ENCODE measurements around the gene PUS1. TPM values are rescaled to one million over a fixed set of nuclear protein-coding genes. Genes with fewer than 3 reads are reported as not detected.

PUS1 gene
- polyA plus RNA-seq, 1 donor from 2014 or later, result 14.3 TPM

GRCh38 chr12:131900397-131900796 is 28.7 kb upstream of the PUS1 start:
- Histone ChIP-seq H3K9ac (ENCODE audit: low read length) (no peak overlapping the region), H3K36me3 (ENCODE audit: insufficient read depth, low read length) (no peaks in the 10 kb centered on the region), H3K27ac (ENCODE audit: low read length) (no peak overlapping the region), H3K9me2 (ENCODE audit: insufficient read depth, low read length) (no peaks in the 10 kb centered on the region), H3F3A (ENCODE audit: insufficient read depth, low read length, poor library complexity, severe bottlenecking) (no peaks in the 10 kb centered on the region), H3K27me3 (ENCODE audit: insufficient read depth, low read depth, low read length) (no peaks in the 10 kb centered on the region), H4K20me1 (ENCODE audit: insufficient read depth) (peaks cover 31% of the 10 kb centered on the region), H3K4me3 (ENCODE audit: low read length) (no peak overlapping the region), H3K4me2 (ENCODE audit: low read length) (no peak overlapping the region), H3K9me3 (ENCODE audit: low read length) (no peaks in the 10 kb centered on the region), H2AFZ (ENCODE audit: low read depth, low read length) (no peak overlapping the region), H3K79me2 (replicated peaks; ENCODE audit: insufficient read depth, low read length) (peaks cover 75% of the 10 kb centered on the region)
- TF ChIP-seq MXI1 (conservative IDR thresholded peaks at IDR 0.05; ENCODE audit: poor library complexity, severe bottlenecking) (no peak), POLR2AphosphoS5 (IDR thresholded peaks at IDR 0.05) (no peak), RAD21 (conservative IDR thresholded peaks at IDR 0.05) (no peak), TAF1 (IDR thresholded peaks at IDR 0.05; ENCODE audit: low read depth) (no peak), EP300 (conservative IDR thresholded peaks at IDR 0.05; ENCODE audit: poor library complexity, severe bottlenecking) (no peak), REST (IDR thresholded peaks at IDR 0.05; ENCODE audit: borderline replicate concordance) (no peak), SMC3 (conservative IDR thresholded peaks at IDR 0.05; ENCODE audit: poor library complexity) (no peak), EZH2 (IDR thresholded peaks at IDR 0.05; ENCODE audit: borderline replicate concordance, insufficient read depth, low read length, poor library complexity, severe bottlenecking) (no peak), CTCF (IDR thresholded peaks at IDR 0.05; ENCODE audit: poor library complexity, severe bottlenecking) (no peak)

GRCh38 chr12:131901431-131902331 is 27.4 kb upstream of the PUS1 start:
- no peak overlapping the region for H3K27ac ChIP-seq (ENCODE audit: low read length)
- H4K20me1 ChIP-seq (ENCODE audit: insufficient read depth), result peaks cover 21% of the 10 kb centered on the region
- no peak overlapping the region for H2AFZ ChIP-seq (ENCODE audit: low read depth, low read length)
- H3K9me2 ChIP-seq (ENCODE audit: insufficient read depth, low read length), result no peaks in the 10 kb centered on the region
- H3K4me3 ChIP-seq (ENCODE audit: low read length), result no peak overlapping the region
- H3K9me3 ChIP-seq (ENCODE audit: low read length), result no peaks in the 10 kb centered on the region
- TF ChIP-seq REST (IDR thresholded peaks at IDR 0.05; ENCODE audit: borderline replicate concordance), result no peak
- no peak for TF ChIP-seq EZH2 (IDR thresholded peaks at IDR 0.05; ENCODE audit: borderline replicate concordance, insufficient read depth, low read length, poor library complexity, severe bottlenecking)
- no peak overlapping the region for H3K9ac ChIP-seq (ENCODE audit: low read length)
- H3F3A ChIP-seq (ENCODE audit: insufficient read depth, low read length, poor library complexity, severe bottlenecking), result no peaks in the 10 kb centered on the region
- H3K36me3 ChIP-seq (ENCODE audit: insufficient read depth, low read length), result no peaks in the 10 kb centered on the region
- no peak overlapping the region for H3K4me2 ChIP-seq (ENCODE audit: low read length)
- H3K79me2 ChIP-seq (replicated peaks; ENCODE audit: insufficient read depth, low read length), result peaks cover 62% of the 10 kb centered on the region
- H3K27me3 ChIP-seq (ENCODE audit: insufficient read depth, low read depth, low read length), result no peaks in the 10 kb centered on the region
